ENCODE results near the gene CLEC3A.

CLEC3A gene

DNA sequence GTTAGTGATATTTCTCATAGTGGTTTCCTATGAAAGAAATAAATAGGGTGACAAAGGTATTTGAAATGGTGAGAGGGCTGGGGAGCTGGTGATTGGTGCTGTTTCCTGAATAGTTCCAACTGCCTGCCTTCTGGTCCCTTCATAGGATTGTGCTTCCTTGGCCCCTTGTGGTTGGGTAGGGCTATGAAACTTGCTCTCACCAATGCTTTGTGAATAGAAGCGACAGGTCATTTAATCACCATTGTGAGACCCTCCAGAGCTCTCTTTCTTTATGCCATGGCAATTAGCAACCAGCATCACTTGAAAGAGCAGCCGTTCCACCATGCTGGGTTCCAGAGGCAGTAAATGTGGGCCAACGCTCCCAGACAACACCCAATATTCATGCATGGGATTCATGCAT lies 53.5 kb downstream of the CLEC3A start:
- TF ChIP-seq TAF1 (IDR thresholded peaks at IDR 0.05; ENCODE audit: borderline replicate concordance, insufficient read depth, low read length) (no peak), FOXP2 (optimal IDR thresholded peaks at IDR 0.05; ENCODE audit: borderline replicate concordance, extremely low read depth, extremely low read length, insufficient read depth) (no peak), POLR2AphosphoS5 (IDR thresholded peaks at IDR 0.05; ENCODE audit: low read depth, low read length) (no peak), SIN3A (IDR thresholded peaks at IDR 0.05; ENCODE audit: borderline replicate concordance, insufficient read depth, low read length) (no peak)
- TF ChIP-seq, protein P1, sequence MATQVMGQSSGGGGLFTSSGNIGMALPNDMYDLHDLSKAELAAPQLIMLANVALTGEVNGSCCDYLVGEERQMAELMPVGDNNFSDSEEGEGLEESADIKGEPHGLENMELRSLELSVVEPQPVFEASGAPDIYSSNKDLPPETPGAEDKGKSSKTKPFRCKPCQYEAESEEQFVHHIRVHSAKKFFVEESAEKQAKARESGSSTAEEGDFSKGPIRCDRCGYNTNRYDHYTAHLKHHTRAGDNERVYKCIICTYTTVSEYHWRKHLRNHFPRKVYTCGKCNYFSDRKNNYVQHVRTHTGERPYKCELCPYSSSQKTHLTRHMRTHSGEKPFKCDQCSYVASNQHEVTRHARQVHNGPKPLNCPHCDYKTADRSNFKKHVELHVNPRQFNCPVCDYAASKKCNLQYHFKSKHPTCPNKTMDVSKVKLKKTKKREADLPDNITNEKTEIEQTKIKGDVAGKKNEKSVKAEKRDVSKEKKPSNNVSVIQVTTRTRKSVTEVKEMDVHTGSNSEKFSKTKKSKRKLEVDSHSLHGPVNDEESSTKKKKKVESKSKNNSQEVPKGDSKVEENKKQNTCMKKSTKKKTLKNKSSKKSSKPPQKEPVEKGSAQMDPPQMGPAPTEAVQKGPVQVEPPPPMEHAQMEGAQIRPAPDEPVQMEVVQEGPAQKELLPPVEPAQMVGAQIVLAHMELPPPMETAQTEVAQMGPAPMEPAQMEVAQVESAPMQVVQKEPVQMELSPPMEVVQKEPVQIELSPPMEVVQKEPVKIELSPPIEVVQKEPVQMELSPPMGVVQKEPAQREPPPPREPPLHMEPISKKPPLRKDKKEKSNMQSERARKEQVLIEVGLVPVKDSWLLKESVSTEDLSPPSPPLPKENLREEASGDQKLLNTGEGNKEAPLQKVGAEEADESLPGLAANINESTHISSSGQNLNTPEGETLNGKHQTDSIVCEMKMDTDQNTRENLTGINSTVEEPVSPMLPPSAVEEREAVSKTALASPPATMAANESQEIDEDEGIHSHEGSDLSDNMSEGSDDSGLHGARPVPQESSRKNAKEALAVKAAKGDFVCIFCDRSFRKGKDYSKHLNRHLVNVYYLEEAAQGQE (IDR thresholded peaks at IDR 0.05; ENCODE audit: insufficient read depth in 1 of 2, low read depth in 2 of 2, low read length in 2 of 2): no peak

DNA sequence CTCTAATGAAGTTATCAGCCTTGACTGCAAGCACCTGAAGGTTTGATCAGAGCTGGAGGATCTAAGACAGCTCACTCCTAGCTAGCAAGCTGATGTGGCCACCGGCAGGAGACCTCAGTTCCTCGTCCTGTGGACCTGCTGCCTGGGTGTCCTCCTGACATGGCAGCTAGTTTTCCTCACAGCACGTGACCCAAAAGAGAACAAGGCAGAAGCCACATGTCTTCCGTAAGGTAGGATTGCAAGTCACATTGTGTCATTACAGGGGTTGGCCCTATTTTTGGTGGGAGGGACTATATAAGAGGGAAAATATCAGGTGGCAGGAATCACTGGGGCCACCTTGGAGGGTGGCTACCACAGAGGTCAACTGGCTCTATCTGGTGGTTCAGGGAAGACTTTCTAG lies 59.0 kb downstream of the CLEC3A start:
- TF ChIP-seq FOXP2 (optimal IDR thresholded peaks at IDR 0.05; ENCODE audit: borderline replicate concordance, extremely low read depth, extremely low read length, insufficient read depth) (no peak), TAF1 (IDR thresholded peaks at IDR 0.05; ENCODE audit: borderline replicate concordance, insufficient read depth, low read length) (no peak), POLR2AphosphoS5 (IDR thresholded peaks at IDR 0.05; ENCODE audit: low read depth, low read length) (no peak)
- TF ChIP-seq, protein P1 (IDR thresholded peaks at IDR 0.05; ENCODE audit: insufficient read depth in 1 of 2, low read depth in 2 of 2, low read length in 2 of 2): no peak
